Measurements from ENCODE around the gene RIGI. TPM values are rescaled to one million over a fixed set of nuclear protein-coding genes. Genes with fewer than 3 reads are reported as not detected.

RIGI gene
- total and polyA plus RNA-seq, 2 of the 13 experiments (the other 11 are each of a cell fraction or from before 2014, with no cell fraction given), result 3.0 to 8.2 TPM

GRCh38 chr9:32552172-32552872 is 26.3 kb upstream of the RIGI start, which contains the start of the genes SMIM27 and TOPORS (continued):
- TF ChIP-seq ZKSCAN1 (IDR thresholded peaks at IDR 0.05; ENCODE audit: low read length) (no peak), DRAP1 (CRISPR knock-in tag; IDR thresholded peaks at IDR 0.05) (peak; percentile 55), SNRNP70 (IDR thresholded peaks at IDR 0.05; ENCODE audit: low read depth, low read length) (no peak), EZH2 (conservative IDR thresholded peaks at IDR 0.05; ENCODE audit: low read depth, low read length) (no peak), ZNF572 (CRISPR knock-in tag; IDR thresholded peaks at IDR 0.05) (no peak), SUZ12 (IDR thresholded peaks at IDR 0.05; ENCODE audit: low read depth, low read length) (no peak), ZNF546 (CRISPR knock-in tag; conservative IDR thresholded peaks at IDR 0.05) (peak; percentile 71; the same call in 1 of the 2 replicates), ZFP36 (IDR thresholded peaks at IDR 0.05; ENCODE audit: borderline replicate concordance, low read depth, low read length, partially characterized antibody) (no peak), ZNF207 (IDR thresholded peaks at IDR 0.05; ENCODE audit: borderline replicate concordance) (no peak), ZNF879 (CRISPR knock-in tag; IDR thresholded peaks at IDR 0.05) (0 out of 2 replicates have a peak, but pooled peaks have one; percentile 42), MED1 (CRISPR knock-in tag; IDR thresholded peaks at IDR 0.05) (peak; percentile 40), RELA (CRISPR knock-in tag; IDR thresholded peaks at IDR 0.05) (no peak), ZNF329 (CRISPR knock-in tag; IDR thresholded peaks at IDR 0.05; ENCODE audit: low read depth) (no peak), AKAP8 (CRISPR knock-in tag; IDR thresholded peaks at IDR 0.05) (no peak; the same call in 1 of the 2 replicates), EED (CRISPR knock-in tag; IDR thresholded peaks at IDR 0.05) (0 out of 2 replicates have a peak, but pooled peaks have one; percentile 29), KAT2B (IDR thresholded peaks at IDR 0.05; ENCODE audit: borderline replicate concordance, low read depth, low read length) (no peak), HMGXB4 (CRISPR knock-in tag; IDR thresholded peaks at IDR 0.05; ENCODE audit: borderline replicate concordance in 1 of 2, low read depth in 1 of 2) (peak; percentile 76 to 85; a peak in 3 of 4 replicates), CBX5 (CRISPR knock-in tag; IDR thresholded peaks at IDR 0.05; ENCODE audit: borderline replicate concordance) (peak; percentile 85; the same call in 1 of the 2 replicates)
- TF ChIP-seq, protein P1, sequence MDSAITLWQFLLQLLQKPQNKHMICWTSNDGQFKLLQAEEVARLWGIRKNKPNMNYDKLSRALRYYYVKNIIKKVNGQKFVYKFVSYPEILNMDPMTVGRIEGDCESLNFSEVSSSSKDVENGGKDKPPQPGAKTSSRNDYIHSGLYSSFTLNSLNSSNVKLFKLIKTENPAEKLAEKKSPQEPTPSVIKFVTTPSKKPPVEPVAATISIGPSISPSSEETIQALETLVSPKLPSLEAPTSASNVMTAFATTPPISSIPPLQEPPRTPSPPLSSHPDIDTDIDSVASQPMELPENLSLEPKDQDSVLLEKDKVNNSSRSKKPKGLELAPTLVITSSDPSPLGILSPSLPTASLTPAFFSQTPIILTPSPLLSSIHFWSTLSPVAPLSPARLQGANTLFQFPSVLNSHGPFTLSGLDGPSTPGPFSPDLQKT (CRISPR knock-in tag; IDR thresholded peaks at IDR 0.05; ENCODE audit: borderline replicate concordance), result no peak
- TF ChIP-seq, protein P2, sequence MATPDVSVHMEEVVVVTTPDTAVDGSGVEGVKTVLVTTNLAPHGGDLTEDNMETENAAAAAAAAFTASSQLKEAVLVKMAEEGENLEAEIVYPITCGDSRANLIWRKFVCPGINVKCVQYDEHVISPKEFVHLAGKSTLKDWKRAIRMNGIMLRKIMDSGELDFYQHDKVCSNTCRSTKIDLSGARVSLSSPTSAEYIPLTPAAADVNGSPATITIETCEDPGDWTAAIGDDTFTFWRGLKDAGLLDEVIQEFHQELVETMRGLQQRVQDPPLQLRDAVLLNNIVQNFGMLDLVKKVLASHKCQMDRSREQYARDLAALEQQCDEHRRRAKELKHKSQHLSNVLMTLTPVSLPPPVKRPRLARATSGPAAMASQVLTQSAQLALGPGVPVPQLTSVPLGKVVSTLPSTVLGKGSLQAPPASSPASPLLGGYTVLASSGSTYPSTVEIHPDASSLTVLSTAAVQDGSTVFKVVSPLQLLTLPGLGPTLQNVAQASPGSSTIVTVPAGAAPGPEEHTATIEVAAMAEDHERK (CRISPR knock-in tag; IDR thresholded peaks at IDR 0.05; ENCODE audit: low read depth), result no peak
- TF ChIP-seq, protein P3, sequence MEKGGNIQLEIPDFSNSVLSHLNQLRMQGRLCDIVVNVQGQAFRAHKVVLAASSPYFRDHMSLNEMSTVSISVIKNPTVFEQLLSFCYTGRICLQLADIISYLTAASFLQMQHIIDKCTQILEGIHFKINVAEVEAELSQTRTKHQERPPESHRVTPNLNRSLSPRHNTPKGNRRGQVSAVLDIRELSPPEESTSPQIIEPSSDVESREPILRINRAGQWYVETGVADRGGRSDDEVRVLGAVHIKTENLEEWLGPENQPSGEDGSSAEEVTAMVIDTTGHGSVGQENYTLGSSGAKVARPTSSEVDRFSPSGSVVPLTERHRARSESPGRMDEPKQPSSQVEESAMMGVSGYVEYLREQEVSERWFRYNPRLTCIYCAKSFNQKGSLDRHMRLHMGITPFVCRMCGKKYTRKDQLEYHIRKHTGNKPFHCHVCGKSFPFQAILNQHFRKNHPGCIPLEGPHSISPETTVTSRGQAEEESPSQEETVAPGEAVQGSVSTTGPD (CRISPR knock-in tag; IDR thresholded peaks at IDR 0.05), result no peak
- TF ChIP-seq, protein P4, sequence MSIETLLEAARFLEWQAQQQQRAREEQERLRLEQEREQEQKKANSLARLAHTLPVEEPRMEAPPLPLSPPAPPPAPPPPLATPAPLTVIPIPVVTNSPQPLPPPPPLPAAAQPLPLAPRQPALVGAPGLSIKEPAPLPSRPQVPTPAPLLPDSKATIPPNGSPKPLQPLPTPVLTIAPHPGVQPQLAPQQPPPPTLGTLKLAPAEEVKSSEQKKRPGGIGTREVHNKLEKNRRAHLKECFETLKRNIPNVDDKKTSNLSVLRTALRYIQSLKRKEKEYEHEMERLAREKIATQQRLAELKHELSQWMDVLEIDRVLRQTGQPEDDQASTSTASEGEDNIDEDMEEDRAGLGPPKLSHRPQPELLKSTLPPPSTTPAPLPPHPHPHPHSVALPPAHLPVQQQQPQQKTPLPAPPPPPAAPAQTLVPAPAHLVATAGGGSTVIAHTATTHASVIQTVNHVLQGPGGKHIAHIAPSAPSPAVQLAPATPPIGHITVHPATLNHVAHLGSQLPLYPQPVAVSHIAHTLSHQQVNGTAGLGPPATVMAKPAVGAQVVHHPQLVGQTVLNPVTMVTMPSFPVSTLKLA (IDR thresholded peaks at IDR 0.05), result peak; percentile 28; the same call in 1 of the 2 replicates

Measured in HepG2 (cell line).